Activated gamma-delta T cell treated with anti-CD3 and anti-CD28 coated beads, Interleukin-2, amount 50 U/mL, for 16 hours (primary cell): Measurements from ENCODE around the gene SLC1A7.

Experiments used
- DNase-seq: peaks from one replicate; pipeline ENCODE4 v3.0.0-alpha.2; 2020; ENCODE audit warnings: low read depth

Gene SLC1A7

GRCh38 chr1:53061123-53061858 is 81.1 kb downstream of the SLC1A7 start:
- DNase-seq, result no peak

GRCh38 chr1:53060579-53060978 is 81.9 kb downstream of the SLC1A7 start:
- DNase-seq, result no peak

- DNase-seq, result no peak
Observed at GRCh38 chr1:53057127-53057526, 85.3 kb downstream of the SLC1A7 start.

- DNase-seq, result no peak
Observed at GRCh38 chr1:53051676-53052075, 90.8 kb downstream of the SLC1A7 start.

GRCh38 chr1:53050310-53050709 is 92.1 kb downstream of the SLC1A7 start:
- no peak for DNase-seq

- DNase-seq, result no peak
Observed at GRCh38 chr1:53049574-53049967, 92.9 kb downstream of the SLC1A7 start.

- no peak for DNase-seq
Observed at GRCh38 chr1:53048960-53049573, 93.4 kb downstream of the SLC1A7 start.

GRCh38 chr1:53047737-53048736 is 94.4 kb downstream of the SLC1A7 start:
- DNase-seq, result no peak

GRCh38 chr1:53046930-53047329 is 95.5 kb downstream of the SLC1A7 start:
- DNase-seq, result no peak

- no peak for DNase-seq
Observed at GRCh38 chr1:53044926-53045325, 97.5 kb downstream of the SLC1A7 start.

GRCh38 chr1:53043271-53043670 is 99.2 kb downstream of the SLC1A7 start:
- no peak for DNase-seq

- DNase-seq, result no peak
Observed at GRCh38 chr1:53038566-53038965, 103.9 kb downstream of the SLC1A7 start.
